GM18868 (cell line): Measurements from ENCODE around the gene DDC.
"Not testable (repeated sequence)": the region's sequence is repeated elsewhere in the genome, so short reads cannot be mapped to it uniquely, and the experiment has no call there.

Experiments
- ATAC-seq: cut with Tn5 transposase; IDR thresholded peaks from one replicate; pipeline ENCODE4 v1.9.1; 2021; ENCODE audit warnings: mild to moderate bottlenecking, moderate library complexity; ENCODE audit not compliant: unreplicated experiment

Gene DDC

DNA sequence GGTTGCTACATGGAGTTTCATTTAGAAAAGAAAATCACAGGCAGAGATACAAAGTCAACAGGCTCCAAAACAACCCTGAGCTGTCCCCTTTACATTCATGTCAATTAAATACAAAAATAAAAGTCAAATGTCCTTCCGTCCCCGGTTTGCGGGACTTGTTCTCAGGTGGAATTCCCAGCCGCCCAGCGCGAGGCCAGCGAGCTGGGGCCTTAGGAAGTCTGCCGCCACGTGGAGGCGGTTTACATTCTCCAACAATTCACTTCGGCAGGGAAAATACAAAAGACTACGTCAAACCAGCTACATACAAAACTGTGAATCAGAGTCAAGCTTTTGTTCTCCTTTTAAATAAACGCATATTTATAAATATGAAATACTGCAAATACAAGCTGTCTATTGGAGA lies 25.3 kb upstream of the DDC start:
- no peak for ATAC-seq

DNA sequence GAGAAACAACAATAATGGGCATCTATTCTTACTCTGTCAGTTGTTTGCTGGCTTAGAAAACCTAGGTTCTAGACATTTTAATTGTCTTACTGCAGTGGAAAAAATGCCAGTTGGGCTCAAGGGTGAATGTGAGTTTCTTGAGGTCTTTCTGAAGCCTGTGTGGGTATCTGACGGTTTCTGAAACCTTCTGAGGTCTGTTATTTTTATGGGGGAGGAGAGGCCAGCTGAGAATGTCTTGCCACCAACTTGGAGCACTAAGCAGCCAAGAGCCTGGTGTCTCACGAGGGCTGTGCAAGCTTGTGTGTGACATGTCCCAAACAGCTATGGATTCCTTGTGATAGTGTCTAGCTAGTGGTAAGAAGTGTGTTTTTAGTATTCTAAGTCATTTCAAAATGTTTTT lies 24.2 kb upstream of the DDC start:
- no peak for ATAC-seq

DNA sequence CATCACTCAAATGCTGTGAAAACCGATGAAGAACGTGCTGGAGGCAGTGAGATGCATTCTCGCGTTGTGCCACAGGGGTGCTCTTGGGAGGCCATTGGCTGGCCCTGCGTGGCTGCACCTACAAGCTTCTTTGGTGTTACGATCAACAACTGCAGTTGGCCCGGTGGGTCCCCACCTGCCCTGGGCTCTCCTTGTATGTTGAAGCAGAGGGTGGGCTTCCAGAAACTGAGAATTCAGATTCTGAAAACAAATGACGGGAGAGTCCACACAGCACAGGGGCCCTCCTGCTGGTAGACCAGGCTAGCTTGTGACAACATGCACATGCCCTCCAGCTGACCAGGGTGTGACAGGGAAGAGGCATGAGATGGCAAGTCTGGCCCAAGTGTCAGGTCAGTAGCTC lies 23.7 kb upstream of the DDC start:
- ATAC-seq = no peak

DNA sequence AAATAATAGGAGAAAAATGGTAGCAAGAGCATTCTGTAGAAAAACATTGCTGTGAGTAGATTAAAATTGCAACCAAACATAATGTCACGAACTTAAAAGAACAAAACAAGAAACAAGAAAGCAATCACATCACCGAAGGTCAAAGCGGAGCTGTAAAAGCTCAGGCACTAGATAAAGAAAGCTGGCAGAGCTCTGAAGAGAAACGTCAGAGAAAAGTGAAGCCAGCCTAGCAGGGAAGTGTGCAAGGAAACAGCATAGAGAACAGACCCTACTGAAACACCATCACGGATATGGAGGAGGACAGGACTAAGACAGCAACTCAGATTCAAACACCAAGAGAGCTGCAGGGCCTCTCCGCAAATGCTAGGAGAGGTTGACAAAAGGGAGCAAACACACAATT lies 22.5 kb upstream of the DDC start:
- ATAC-seq = no peak

DNA sequence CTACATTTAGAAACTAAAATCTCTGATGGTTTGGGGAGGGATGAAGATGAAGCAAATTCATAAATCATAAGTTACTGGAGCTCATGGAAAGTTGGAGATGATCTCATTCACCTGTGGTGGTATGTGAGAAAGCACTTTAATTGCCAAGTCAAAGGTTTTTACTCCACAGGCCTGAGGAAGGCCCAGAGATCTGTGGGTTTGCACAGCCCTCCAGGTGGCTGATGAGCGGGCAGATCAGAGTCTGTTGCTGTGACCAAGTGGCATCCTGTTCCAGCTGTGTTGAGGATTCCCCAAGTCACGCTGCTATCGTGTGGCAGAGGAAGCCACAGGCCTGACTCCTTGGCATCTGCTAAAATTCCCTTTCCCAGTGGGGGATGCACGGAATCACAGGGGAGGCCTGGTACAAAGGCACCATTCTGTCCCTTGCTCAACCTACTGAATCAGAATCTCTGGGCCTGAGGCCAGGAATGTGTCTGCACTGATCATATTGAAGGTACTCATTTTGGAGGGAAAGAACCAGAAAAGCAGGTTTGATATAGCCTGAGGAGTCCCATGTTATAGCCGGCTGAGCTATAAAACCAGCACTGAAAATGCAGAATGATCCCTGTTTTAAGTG lies 19.7 kb upstream of the DDC start:
- ATAC-seq = no peak

DNA sequence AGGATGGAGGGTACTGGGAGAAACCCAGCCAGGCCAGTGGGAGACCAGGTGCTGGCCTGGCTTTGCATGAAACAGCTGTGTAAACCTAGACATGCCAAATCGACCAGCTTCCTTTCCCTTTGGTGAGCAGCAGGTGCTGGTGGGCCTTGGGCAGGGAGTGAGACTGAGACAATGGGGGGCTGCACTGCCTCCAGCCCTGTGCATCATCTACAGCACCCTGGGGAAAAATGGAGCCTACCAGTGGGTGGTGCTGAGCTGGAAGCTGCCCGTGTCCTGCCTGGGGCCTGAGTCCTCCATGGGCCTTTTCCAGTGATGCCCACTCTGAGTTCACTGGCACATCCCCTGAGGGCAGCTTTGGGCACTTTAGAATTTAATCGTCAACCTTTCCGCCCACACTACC lies 19.2 kb upstream of the DDC start:
- ATAC-seq = no peak

DNA sequence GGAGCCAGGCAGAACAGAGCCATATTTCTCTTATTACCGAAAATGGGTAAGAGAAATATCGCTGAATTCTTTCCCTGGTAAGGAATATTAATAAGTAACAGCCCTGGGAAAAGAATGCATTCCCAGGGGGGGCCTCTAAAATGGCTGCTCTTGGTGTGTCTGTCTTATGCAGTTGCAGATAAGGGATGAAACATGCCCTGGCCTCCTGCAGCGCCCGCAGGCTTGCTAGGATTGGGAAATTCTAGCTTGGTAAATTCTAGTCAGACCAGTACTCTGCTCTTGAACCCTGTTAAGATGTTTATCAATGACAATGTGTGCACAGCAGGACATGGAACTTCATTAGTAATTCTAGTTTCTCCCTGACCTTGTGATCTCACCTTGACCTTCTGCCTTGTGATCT lies 18.1 kb upstream of the DDC start:
- not testable (repeated sequence) for ATAC-seq

DNA sequence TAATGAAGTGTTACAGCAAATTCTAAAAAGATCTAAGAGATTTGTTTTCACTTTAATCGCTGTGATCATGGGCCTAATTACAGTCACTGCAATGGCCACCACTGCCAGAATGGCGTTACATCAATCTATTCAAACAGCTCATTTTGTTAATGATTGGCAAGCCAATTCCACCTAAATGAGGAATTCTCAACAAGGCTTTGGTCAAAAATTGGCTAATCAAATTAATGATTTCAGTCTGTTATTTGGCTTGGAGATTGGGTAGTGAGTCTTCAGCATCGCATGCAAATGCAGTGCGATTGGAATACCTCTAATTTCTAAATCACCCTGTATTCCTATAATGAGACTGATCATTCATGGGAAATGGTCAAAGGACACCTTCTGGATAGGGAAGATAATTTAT lies 17.1 kb upstream of the DDC start:
- not testable (repeated sequence) for ATAC-seq

DNA sequence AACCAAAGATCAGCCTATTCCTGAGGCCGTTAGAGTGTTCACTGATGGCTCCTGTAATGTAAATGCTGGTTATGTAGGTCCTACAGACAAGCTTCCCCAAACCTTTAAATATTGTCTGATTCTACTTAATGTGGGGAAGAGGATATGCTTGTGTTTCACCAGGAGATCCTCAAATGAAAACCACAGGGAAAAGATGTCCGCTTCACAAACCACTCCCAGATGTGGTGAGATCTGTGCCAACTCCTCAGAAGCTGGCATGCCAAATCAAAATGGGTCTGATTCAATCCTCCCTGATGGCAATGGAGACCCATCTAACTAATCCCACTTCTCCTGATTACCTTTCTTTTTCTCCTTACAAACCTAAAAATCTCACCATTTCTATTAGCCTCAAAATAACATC lies 15.5 kb upstream of the DDC start:
- ATAC-seq = not testable (repeated sequence)

DNA sequence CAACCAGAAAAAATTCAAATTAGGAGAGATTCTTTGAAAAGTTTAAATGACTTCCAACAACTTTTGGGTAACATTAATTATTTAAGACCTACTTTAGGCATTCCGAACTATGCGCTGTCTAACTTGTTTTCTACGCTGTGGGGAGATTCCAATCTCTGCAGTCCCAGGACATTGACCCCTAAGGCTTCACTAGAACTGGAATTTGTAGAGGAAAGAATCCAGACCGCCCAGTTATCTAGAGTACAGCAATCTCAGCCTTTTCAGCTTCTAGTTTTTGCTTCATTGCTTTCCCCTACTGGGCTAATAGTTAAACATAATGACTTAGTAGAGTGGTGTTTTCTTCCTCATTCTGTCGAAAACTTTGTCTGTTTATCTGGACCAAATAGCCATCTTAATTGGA lies 14.9 kb upstream of the DDC start:
- no peak for ATAC-seq

DNA sequence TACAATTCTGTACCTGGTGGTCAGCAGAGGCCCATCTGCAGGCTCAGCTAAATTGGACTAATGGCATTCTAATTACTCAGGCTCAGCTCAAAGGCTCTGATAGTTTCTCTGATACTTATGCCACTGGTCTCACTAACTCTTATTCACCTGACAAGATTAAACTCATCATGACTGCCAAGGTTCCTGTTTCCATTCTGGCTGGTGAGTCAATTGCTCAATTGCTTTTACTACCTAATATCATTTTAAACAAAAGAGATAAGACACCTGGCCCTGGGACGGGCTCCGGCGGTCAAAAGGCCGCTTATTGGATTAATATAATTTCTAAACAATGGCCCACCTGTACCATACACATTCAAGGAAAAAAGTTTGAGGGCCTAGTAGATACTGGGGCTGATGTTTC lies 12.9 kb upstream of the DDC start:
- not testable (repeated sequence) for ATAC-seq

DNA sequence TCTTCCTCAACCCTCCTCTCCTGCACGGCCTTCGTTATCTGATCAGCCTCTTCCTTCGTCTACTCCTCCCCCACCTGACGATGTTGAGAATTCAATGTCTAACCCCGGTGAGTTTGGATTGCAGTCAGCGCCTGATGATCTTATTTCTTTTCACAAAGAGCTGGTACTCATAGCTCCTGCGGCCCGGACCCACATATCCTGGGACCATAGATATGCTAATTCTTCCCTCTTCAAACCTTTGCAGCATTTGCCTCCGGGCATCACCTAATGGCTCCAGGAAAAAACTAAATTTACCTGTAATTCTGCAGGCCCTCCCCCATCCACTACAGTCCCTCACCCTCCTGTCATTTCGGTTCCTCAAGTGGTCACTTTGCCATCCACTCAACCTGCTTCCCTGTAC lies 12.4 kb upstream of the DDC start:
- ATAC-seq = no peak

DNA sequence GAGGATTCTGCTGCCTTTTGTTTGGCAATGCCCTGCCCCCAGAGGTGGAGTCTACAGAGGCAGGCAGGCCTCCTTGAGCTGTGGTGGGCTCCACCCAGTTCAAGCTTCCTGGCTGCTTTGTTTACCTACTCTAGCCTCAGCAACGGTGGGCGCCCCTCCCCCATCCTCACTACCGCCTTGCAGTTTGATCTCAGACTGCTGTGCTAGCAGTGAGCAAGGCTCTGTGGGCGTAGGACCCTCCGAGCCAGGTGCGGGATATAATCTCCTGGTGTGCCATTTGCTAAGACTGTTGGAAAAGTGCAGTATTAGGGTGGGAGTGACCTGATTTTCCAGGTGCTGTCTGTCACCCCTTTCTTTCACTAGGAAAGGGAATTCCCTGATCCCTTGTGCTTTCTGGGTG lies 11.2 kb upstream of the DDC start:
- ATAC-seq = not testable (repeated sequence)

DNA sequence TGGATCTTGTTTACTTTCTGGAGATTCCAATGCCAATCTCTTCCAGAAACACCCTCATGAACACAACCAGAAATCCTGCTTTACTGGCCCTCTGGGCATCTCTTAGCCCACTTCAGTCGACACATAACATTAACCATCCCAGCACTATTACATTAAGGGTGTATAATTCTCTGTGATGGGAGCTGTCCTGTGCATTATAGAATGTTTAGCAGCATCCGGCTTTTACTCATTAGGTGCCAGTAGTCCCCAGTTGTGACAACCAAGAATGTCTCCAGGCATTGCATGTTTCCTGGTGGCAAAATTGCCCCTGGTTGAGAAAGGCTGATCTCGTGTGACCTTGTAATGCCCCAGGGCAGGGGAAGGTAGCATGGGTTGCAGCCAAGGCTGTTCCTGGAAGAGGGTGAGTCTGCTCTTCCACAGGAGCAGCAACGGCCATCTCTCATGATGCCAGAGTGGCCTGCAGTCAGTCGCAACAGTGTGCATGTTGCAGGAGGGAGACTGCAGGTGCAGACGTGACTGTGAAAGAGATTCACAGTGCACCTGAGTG lies 2.6 kb upstream of the DDC start:
- ATAC-seq = no peak

DNA sequence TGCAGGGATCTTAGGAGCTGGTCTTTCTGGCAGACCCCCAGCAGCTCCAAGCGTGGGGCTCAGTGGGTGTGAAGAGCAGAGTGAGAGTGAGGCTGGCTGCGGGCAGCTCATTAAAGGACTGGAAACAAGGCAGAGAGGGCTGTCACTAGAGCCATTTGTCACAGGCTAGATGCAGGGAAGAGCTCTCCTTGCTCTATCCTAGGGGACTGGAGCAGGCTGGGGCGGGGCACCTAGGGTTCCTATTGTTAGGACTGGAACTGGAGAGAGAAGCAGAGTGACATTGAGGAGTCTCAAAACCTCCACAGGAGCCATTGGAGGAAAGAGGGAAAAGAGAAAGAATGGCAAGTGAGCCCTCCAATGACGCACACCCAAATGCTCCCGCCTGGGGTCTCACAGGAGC lies 772 bp upstream of the DDC start:
- no peak for ATAC-seq

DNA sequence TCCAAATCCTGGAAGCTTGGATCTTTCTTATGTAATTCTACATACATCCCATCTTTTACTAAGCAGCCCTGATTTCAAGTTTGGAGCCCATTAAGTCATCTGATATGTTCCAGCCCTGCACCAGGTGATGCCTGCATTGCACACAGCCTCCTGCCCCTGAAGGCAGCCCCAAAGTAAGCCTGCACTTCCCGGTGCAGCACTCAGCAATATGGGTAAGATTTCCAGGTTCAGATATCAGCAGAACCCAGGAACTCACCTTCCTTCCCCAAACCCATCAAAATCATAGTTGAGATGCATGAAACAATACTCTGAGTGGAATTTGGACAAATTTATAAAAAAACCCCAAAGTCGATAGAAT lies 333 bp upstream of the DDC start:
- no peak for ATAC-seq

DNA sequence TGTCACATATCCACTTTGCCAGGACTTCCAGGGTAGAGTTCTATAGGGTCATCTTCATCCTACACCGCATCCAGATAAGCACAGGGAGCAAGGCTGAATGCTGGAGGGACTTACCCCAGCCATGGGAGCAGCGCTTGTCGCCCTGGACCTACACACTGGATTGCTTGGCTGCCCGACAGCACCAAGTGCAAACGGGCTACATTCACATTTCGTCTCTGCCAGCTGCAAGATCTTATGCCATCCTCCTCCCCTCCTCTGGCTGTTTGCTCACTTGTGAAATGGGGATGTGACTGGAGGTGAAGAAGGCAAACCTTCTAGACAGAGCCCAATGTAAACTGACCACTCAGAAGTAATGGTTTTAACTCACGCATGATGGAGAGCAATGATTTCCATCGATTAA lies 1.0 kb downstream of the DDC start:
- no peak for ATAC-seq

DNA sequence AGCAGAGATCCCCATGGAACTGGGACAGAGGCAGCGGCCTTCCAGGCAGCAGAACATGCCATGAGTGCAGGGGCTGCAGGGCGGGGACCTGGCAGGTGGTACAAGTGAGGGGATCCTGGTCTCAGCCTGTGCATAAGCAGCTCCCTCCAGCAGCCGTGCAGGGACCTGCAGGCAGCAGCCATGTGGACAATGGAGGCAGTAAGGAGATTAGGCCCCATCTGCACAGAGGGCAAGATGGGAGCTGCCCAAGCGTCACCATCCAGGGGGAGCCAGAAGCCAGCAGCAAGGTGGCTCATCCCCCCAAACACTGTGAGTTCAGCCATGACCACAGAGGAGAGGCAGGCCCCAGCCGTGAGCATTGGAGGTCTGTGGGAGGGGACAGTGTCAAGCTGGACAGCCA lies 3.1 kb downstream of the DDC start:
- ATAC-seq = no peak

DNA sequence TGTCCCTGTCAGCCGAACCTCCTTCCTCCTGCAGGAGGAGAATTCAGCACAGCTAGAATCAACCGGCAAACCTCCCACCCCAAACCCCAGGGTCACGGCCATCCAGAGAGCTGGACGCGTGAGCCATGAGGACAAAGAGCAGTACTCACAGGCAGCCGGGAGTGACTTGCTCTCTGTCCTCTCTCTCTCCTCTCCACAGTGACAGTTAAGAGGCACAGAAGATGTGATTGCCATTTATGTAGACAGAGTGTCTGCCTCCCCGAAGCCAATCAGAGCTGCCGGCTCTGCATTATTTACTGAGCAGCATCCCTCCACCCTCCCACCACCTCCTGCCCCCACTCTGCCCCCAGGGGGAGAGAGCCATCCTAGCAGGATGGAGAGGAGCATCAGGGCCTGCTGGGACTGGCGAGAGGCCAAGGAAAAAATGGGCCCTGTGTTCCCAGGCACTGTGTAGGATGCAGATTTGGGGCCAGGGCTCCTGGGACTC lies 4.3 kb downstream of the DDC start:
- ATAC-seq = no peak

DNA sequence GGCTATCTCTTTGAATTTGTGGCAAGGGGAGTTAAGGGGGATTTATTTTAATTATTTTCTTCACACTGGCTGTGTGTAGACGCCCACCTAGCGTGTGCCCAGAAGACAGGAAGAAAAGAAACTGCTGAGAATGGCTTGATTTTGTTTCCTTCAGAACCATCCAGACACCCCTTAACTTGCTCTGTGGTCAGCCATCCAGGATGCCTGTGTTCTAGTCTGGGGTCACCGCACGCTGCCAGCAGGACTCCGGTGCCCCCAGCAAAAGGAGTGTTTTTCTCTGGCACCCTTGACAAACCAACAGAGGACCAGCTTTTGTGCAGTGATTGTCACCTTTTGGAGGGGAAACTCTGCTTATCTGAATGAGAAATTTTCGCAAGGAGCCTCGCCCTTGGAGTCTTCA lies 5.3 kb downstream of the DDC start:
- ATAC-seq = no peak

DNA sequence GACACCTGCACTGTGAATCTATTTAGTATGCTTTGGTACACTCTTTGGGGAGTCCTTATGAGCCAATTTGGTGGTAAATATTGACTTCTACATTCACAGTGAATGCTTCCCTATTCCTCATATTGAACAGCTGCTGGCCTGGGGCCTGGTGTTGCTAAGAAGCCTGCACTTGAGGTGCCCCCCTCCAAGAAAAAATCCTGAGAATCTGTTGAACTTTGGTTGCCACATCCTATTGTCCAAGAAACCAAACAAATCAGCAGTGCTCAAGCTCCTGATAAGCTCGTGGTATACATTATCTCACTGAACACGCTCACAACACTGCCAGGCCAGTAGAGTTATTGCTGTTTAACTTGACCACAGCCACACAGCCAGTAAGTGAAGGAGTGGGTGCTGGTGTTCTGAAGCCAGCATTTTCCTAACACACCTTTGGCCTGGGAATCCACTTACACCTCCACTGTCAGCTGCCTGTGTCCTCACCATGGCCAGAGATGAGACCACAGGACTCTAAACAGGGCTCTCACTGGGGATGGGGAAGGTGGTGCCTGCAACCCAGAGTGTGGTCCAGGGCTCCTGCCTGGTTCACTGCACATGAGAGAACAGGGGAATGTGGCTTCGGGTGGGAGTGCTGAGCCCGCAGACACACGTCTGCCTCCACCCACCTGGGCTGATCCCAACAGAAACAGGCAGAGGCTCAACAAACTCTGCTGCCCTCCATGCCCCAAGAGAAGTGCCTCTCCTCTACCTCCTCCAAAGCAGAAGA lies 6.7 kb downstream of the DDC start:
- ATAC-seq = no peak

DNA sequence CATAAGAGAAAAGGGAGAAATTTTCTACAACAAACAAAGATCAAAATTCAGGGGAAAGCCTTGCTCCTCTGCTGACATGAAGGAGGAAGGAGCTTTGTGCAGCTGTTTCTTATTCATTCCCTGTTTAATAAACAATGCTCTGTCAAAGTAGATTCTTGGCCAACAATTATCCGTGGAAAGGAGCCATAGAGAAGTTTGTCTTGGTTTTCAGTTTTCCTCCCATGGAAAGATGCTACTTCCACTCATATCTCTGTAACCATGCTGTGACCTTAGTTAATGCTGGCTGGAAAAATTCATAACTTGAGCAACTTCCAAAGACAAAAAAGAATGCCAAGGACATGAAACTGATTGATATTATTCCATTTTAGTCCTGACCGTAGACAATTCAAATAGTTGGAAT lies 8.1 kb downstream of the DDC start:
- ATAC-seq = no peak
